Pancreas (tissue), 10 donors: Measurements from ENCODE around the gene MYL12B. TPM values are rescaled to one million over a fixed set of nuclear protein-coding genes. Genes with fewer than 3 reads are reported as not detected.

Experiments
- ATAC-seq, 4 donors: fragments of 200-7000 bp; cut with Tn5 transposase; one replicate each; pipeline versions ENCODE4 v1.8.0 to v1.9.1; 2020; ENCODE audit warnings: mild to moderate bottlenecking in 4 of 4, moderate library complexity in 4 of 4
- DNase-seq, 6 donors: peaks; one replicate each; pipeline ENCODE4 v3.0.0-alpha.2; 2020
- FAIRE-seq: peaks from 2 replicates; lab custom pipeline; 2012; peaks lifted over from hg19 to GRCh38; lab: Jason Lieb, UNC
- H3K27ac ChIP-seq, 4 donors: fragments of 200-600 bp; sonication (generic); 1 replicate in 3 of 4; 2 replicates in 1 of 4; pipeline versions ENCODE4 v1.5.0 to v1.8.0; 2020
- H3K27me3 ChIP-seq, 4 donors: fragments of 200-600 bp; one replicate each; pipeline ENCODE4 v1.8.0; 2021
- H3K36me3 ChIP-seq, 3 donors: fragments of 200-600 bp; sonication (generic) in 1 of 3; one replicate each; pipeline versions ENCODE4 v1.5.0 to v1.8.0; 2020 to 2021
- H3K4me1 ChIP-seq, 3 donors: fragments of 200-600 bp; one replicate each; pipeline ENCODE4 v1.8.0; 2021
- H3K4me3 ChIP-seq, 4 donors: fragments of 200-600 bp; sonication (generic) in 2 of 4; one replicate each; pipeline versions ENCODE4 v1.5.0 to v1.8.0; 2020 to 2021
- H3K9me3 ChIP-seq, 4 donors: fragments of 200-600 bp; one replicate each; pipeline ENCODE4 v1.8.0; 2021
- CTCF ChIP-seq, 4 donors: fragments of 200-600 bp; sonication (generic) in 3 of 4; IDR thresholded peaks; one replicate each; pipeline versions ENCODE4 v1.5.0 to v1.8.0; 2021; ENCODE audit warnings: antibody characterized with exemption in 4 of 4
- WGBS, 2 donors: extraction: QIAGEN DNeasy Blood & Tissue Kit; methylation state at CpG; one replicate each; pipeline ENCODE4 v1.1.7; 2013; 5-methylcytosine and 5-hydroxymethylcytosine counted together
- intact Hi-C, 3 donors: fragments of 100-400 bp; cut with DNase I; formaldehyde crosslinking; loops; one replicate each; pipeline versions ENCODE4 v1.11.1 to v1.14.2; 2022
- polyA plus RNA-seq, 2 donors: library from polyadenylated mRNA; stranded (reverse); fragments of 200-250 nt; gene quantifications; one replicate each; pipeline ENCODE4 v1.2.3, GENCODE V29; 2013
- total RNA-seq, 6 donors: library from RNA; stranded (reverse); fragmentation: NEBNext Ultra II Directional in 4 of 6; extraction: Animal tissue kit (Norgen Biotek cat#: 25700) in 4 of 6; gene quantifications; one replicate each; pipeline versions ENCODE4 v1.2.1 to v1.2.4, GENCODE V29; 2021 to 2023
- donor health status: healthy with polysubstance abuse.
- donor health status: DM: no; HTN: no; CAD: no; lungs with moderate emphysema.
- donor health status: DM: no; HTN: no; CAD: no.
- donor health status: control.
- donor health status: control.
- donor health status: Bipolar disorder and iron deficiency.
- donor health status: DM: yes; HTN: yes; CAD: no.
- donor health status: DM: no; HTN: no; CAD: no.
- donor health status: DM: no; HTN: no; CAD: no.
- donor health status: DM: yes; HTN: yes; CAD: no.

Gene MYL12B
- total and polyA plus RNA-seq, 8 donors = 63.0 to 208 (median 119) TPM

- ATAC-seq (peak in 3 of 4 donors; percentile 58 to 73 (median 59)), DNase-seq (no peak), FAIRE-seq (no peak)
- intact Hi-C loops = no loop called here
- WGBS, 2 donors = 16 to 41% methylated on average over 3 of the region's 3 CpGs
- Histone ChIP-seq H3K27me3 (no peaks in the 10 kb centered on the region), H3K27ac (peak overlapping the region in 2 of 4 donors; percentile 36 to 46), H3K36me3 (no peaks in the 10 kb centered on the region), H3K9me3 (no peaks in the 10 kb centered on the region), H3K4me1 (peaks cover 4 to 26% (median 8%) of the 10 kb centered on the region in 3 donors), H3K4me3 (no peak overlapping the region)
- no peak for TF ChIP-seq CTCF (IDR thresholded peaks at IDR 0.05)
These were observed 36.3 kb upstream of the MYL12B start for GRCh38 chr18:3225588-3225987.

GRCh38 chr18:3226048-3226447 is 35.9 kb upstream of the MYL12B start:
- ATAC-seq (peak in 1 of 4 donors; percentile 16), DNase-seq (no peak), FAIRE-seq (no peak)
- Histone ChIP-seq H3K36me3 (no peaks in the 10 kb centered on the region), H3K27me3 (no peaks in the 10 kb centered on the region), H3K4me3 (no peak overlapping the region), H3K27ac (peak overlapping the region in 2 of 4 donors; percentile 36 to 46), H3K4me1 (peaks cover 0 to 21% (median 4%) of the 10 kb centered on the region in 3 donors), H3K9me3 (no peaks in the 10 kb centered on the region)
- 84 to 91% methylated on average over 6 of the region's 6 CpGs for WGBS, 2 donors
- intact Hi-C loops = no loop called here
- no peak for TF ChIP-seq CTCF (IDR thresholded peaks at IDR 0.05)

GRCh38 chr18:3230401-3231334 is 31.3 kb upstream of the MYL12B start:
- no peak for DNase-seq
- H3K9me3 ChIP-seq = no peaks in the 10 kb centered on the region
- intact Hi-C loops = no loop called here
- H3K36me3 ChIP-seq = no peaks in the 10 kb centered on the region
- WGBS, 2 donors = 84 to 88% methylated on average over 9 of the region's 9 CpGs
- no peak for FAIRE-seq
- peaks cover 10 to 24% (median 23%) of the 10 kb centered on the region in 3 donors for H3K4me1 ChIP-seq
- peak; percentile 11 to 64 (median 26) for ATAC-seq
- H3K27ac ChIP-seq = no peak overlapping the region
- no peaks in the 10 kb centered on the region for H3K27me3 ChIP-seq
- H3K4me3 ChIP-seq = no peak overlapping the region
- no peak for TF ChIP-seq CTCF (IDR thresholded peaks at IDR 0.05)

- FAIRE-seq (no peak), ATAC-seq (no peak), DNase-seq (no peak)
- TF ChIP-seq CTCF (IDR thresholded peaks at IDR 0.05) = no peak
- H3K4me1 ChIP-seq = peaks cover 10 to 30% (median 20%) of the 10 kb centered on the region in 3 donors
- intact Hi-C loops = no loop called here
- H3K36me3 ChIP-seq = no peaks in the 10 kb centered on the region
- 82 to 94% methylated on average over 1 of the region's 1 CpG for WGBS, 2 donors
- H3K27me3 ChIP-seq = no peaks in the 10 kb centered on the region
- no peak overlapping the region for H3K4me3 ChIP-seq
- H3K27ac ChIP-seq = peak overlapping the region in 3 of 4 donors; percentile 8 to 75 (median 67)
- H3K9me3 ChIP-seq = no peaks in the 10 kb centered on the region
These were observed 28.9 kb upstream of the MYL12B start for GRCh38 chr18:3233004-3233403.
